GM23248 (cell line): ENCODE measurements around the gene EFNA1.

ENCODE experiments used
- EZH2 ChIP-seq: fragments of 200-600 bp; sonication (generic); IDR thresholded peaks from 2 replicates; pipeline ENCODE4 v1.6.1; 2018; ENCODE audit warnings: antibody characterized with exemption, mild to moderate bottlenecking; ENCODE audit not compliant: insufficient read depth, poor library complexity, severe bottlenecking
- EZH2phosphoT487 ChIP-seq: fragments of 200-600 bp; sonication (generic); IDR thresholded peaks from 2 replicates; pipeline ENCODE4 v1.6.1; 2018; ENCODE audit warnings: antibody characterized with exemption, moderate library complexity, mild to moderate bottlenecking, low read depth; ENCODE audit not compliant: insufficient read depth

DNA sequence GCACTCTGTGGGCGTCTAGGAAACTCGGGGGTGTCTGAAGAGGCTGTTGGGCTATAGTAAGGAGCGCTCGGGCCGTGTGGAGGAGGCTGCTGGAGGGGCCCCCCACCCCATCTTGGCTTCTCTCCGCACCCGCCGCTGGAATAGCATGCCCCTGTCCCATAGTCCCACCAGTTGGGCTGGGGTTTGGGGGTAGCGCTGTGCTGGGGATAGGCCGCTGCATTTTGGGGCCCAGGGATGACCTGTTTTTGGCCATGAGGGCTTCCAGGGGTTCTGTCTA lies 48.5 kb upstream of the EFNA1 start:
- TF ChIP-seq EZH2phosphoT487 (no peak), EZH2 (no peak)
